ENCODE measurements around the gene C16orf74. TPM values are rescaled to one million over a fixed set of nuclear protein-coding genes. Genes with fewer than 3 reads are reported as not detected.

Gene C16orf74
- total RNA-seq, 4 donors from 2014 or later: 0.52 to 1.9 (median 0.94) TPM; not detected in 1

DNA sequence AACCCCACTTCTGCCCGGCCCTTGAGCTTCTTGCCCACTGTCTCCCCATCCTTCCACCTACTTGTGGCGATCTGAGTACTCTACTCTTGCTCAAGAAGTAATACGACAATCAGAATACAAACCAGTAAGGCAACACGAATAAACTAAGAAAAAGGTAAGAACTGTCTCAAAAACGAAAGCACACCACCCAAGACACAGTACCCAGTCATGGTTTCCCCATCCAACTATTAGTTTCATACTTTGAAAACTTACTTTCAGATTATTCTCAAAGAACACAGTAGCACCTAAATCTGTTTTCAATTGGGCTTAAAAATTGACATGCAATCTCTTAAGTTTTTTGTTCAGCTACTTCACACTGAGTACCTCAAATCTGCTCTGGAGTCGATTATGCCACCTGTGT lies 76.1 kb downstream of the C16orf74 start:
- Histone ChIP-seq H3K27ac (no peak overlapping the region), H3K27me3 (no peaks in the 10 kb centered on the region), H3K4me3 (no peak overlapping the region), H3K36me3 (peaks cover 0 to 90% of the 10 kb centered on the region in 2 donors), H3K9me3 (no peaks in the 10 kb centered on the region), H3K4me1 (peaks cover 0 to 11% (median 0%) of the 10 kb centered on the region in 3 donors)
- WGBS, 2 donors (ENCODE audit: low coverage in 1 of 2): 81 to 89% methylated on average over 3 to 6 of the region's 6 CpGs
- no peak for ATAC-seq
- TF ChIP-seq POLR2A (IDR thresholded peaks at IDR 0.05): no peak
- TF ChIP-seq, protein P1, sequence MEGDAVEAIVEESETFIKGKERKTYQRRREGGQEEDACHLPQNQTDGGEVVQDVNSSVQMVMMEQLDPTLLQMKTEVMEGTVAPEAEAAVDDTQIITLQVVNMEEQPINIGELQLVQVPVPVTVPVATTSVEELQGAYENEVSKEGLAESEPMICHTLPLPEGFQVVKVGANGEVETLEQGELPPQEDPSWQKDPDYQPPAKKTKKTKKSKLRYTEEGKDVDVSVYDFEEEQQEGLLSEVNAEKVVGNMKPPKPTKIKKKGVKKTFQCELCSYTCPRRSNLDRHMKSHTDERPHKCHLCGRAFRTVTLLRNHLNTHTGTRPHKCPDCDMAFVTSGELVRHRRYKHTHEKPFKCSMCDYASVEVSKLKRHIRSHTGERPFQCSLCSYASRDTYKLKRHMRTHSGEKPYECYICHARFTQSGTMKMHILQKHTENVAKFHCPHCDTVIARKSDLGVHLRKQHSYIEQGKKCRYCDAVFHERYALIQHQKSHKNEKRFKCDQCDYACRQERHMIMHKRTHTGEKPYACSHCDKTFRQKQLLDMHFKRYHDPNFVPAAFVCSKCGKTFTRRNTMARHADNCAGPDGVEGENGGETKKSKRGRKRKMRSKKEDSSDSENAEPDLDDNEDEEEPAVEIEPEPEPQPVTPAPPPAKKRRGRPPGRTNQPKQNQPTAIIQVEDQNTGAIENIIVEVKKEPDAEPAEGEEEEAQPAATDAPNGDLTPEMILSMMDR (IDR thresholded peaks at IDR 0.05): no peak
- TF ChIP-seq EP300 (IDR thresholded peaks at IDR 0.05): no peak
- TF ChIP-seq POLR2AphosphoS5 (IDR thresholded peaks at IDR 0.05): no peak

DNA sequence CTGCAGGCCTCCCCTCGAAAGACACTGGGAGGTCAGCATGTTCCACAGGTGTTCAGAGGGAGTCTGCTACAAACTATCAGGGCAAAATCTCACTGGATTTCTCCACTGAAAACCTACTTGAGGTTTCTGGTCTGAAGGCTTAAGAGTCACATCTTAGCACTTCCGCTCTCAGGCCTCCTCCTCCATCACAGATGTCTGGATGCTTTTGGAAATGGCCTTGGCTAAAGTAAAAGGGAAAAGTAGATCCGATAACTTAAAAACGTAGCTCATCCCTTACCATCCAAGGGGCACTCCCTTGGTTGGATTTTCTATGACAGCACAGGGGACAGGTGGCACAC lies 76.5 kb downstream of the C16orf74 start:
- peaks cover 0 to 94% of the 10 kb centered on the region in 2 donors for H3K36me3 ChIP-seq
- TF ChIP-seq, protein P1 (IDR thresholded peaks at IDR 0.05): no peak
- TF ChIP-seq EP300 (IDR thresholded peaks at IDR 0.05) (no peak), POLR2A (IDR thresholded peaks at IDR 0.05) (no peak), POLR2AphosphoS5 (IDR thresholded peaks at IDR 0.05) (no peak)
- WGBS, 2 donors (ENCODE audit: low coverage in 1 of 2): 67% methylated on average over 1 of the region's 4 CpGs; no CpG with 5 or more reads in 1 of the 2 donors

DNA sequence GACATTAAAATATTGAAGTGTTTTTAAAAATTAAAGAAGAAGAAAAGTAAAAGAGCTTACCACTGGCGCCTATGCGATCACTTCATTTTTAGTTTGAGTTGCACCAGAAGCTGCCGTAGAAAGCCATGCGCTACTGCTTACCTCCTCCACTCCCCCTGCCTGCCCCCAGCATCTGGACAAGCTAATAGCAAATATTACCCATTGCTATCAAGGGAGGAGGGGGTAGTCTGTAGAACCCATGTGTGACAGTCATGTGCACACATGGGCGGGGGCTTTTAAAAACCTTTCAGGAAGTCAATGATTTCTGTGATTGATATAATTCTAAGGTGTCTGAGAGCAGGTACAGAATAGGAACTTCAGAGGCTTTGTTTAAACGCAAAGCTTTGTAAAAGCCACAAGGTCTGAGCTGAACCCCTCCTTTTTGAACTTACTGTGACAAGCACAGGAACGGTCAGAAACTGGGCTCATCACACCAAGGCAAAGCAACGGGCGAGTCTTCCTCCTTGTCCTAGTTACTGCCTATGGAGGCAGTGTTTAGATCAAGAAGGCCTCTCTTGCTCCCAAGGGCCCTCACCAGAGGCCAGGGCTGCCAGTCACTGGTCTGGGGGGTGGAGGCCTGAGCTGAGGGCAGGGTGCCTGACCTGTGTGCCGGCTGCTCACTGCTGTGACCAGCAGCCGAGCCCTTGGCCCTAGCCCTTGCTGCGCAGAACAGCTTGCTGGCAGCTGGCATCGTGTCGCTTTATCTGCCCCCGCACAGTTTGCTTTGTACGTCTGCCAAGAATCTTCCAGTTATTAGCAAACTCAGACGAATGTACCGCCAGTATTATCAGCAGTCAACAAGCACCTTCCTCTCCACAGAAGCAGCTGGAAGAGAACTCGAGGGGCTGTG lies 77.1 kb downstream of the C16orf74 start:
- peak overlapping the region in 2 of 4 donors; percentile 43 to 52 for H3K27ac ChIP-seq
- WGBS, 2 donors (ENCODE audit: low coverage in 1 of 2): 72 to 81% methylated on average over 5 to 9 of the region's 19 CpGs
- ATAC-seq: peak; percentile 57
- TF ChIP-seq POLR2A (IDR thresholded peaks at IDR 0.05) (no peak), POLR2AphosphoS5 (IDR thresholded peaks at IDR 0.05) (peak; percentile 12)
- H3K4me1 ChIP-seq: peaks cover 0 to 11% (median 0%) of the 10 kb centered on the region in 3 donors
- no peaks in the 10 kb centered on the region for H3K9me3 ChIP-seq
- H3K27me3 ChIP-seq: no peaks in the 10 kb centered on the region
- H3K4me3 ChIP-seq: no peak overlapping the region
- H3K36me3 ChIP-seq: peaks cover 0 to 95% of the 10 kb centered on the region in 2 donors

More for the DNA sequence above, 76.5 kb downstream of the C16orf74 start:
- Histone ChIP-seq H3K4me3 (no peak overlapping the region), H3K27me3 (no peaks in the 10 kb centered on the region), H3K9me3 (no peaks in the 10 kb centered on the region), H3K4me1 (peaks cover 0 to 11% (median 0%) of the 10 kb centered on the region in 3 donors), H3K27ac (peak overlapping the region in 2 of 4 donors; percentile 43 to 52)
- no peak for ATAC-seq

DNA sequence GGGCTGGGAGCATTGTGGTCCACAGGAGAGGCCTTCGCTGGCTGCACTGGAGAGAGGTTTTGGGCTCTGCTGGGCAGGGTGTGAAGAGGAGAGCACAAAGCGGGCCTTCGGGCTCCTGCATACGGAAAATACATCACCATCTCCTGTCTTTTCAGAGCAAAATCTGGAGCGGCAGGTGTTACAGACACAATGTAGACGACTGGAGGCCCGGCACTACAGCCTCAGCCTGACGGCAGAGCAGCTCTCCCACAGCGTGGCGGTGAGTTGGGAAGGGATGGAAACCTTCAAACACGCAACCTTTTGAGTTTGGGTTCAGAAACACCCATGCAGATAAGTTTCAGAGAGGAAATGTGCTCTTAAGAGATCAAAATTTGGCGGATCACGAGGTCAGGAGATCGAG lies 80.1 kb downstream of the C16orf74 start:
- Histone ChIP-seq H3K4me1 (peaks cover 0 to 11% (median 0%) of the 10 kb centered on the region in 3 donors), H3K36me3 (peaks cover 0 to 96% of the 10 kb centered on the region in 2 donors), H3K27me3 (no peaks in the 10 kb centered on the region), H3K27ac (no peak overlapping the region), H3K9me3 (no peaks in the 10 kb centered on the region), H3K4me3 (no peak overlapping the region)
- no peak for ATAC-seq
- 97% methylated on average over 7 of the region's 14 CpGs; no CpG with 5 or more reads in 1 of the 2 donors for WGBS, 2 donors (ENCODE audit: low coverage in 1 of 2)
- TF ChIP-seq, protein P1 (IDR thresholded peaks at IDR 0.05): no peak
- no peak for TF ChIP-seq POLR2A (IDR thresholded peaks at IDR 0.05)
- TF ChIP-seq POLR2AphosphoS5 (IDR thresholded peaks at IDR 0.05): no peak
- TF ChIP-seq EP300 (IDR thresholded peaks at IDR 0.05): no peak

DNA sequence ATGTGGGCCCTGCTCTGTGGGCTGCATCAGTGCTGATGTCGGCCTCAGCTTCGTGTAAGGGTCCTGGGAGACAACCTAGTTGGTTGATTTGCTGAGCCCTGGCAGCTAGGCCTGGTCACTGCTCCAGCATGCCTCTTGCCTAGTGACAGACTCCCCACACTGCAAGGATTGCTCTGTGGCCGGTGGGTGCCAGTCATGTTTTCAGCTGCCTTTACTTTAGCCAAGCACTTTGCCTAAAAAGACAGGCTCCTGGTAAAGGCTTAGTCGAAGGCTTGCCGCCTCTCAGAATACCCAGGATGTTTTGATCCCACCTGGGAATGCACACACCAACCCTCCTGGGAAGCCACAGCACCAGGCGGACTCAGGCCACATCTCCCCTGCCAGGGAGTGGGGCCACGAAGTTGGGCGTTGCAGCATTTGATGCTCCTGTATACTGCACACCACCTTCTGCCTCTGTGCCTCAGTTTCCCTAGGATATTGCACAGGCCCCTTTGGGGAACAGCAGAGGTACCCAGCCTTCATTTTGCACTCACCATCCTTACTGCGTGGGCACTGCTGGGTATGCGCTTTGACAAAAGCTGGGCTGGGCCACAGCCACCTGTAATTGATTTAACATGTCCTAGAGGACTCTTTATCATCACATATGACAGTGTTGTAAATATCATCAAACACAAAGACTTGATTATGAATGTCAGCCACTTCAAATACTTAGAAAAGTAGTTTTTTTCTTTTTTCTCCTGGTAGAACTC lies 82.0 kb downstream of the C16orf74 start:
- Histone ChIP-seq H3K4me3 (no peak overlapping the region), H3K27me3 (no peaks in the 10 kb centered on the region), H3K4me1 (peaks cover 0 to 7% (median 0%) of the 10 kb centered on the region in 3 donors), H3K9me3 (no peaks in the 10 kb centered on the region), H3K36me3 (peaks cover 0 to 97% of the 10 kb centered on the region in 2 donors), H3K27ac (no peak overlapping the region)
- no peak for ATAC-seq
- TF ChIP-seq, protein P1 (IDR thresholded peaks at IDR 0.05): no peak
- TF ChIP-seq EP300 (IDR thresholded peaks at IDR 0.05) (no peak), POLR2AphosphoS5 (IDR thresholded peaks at IDR 0.05) (no peak), POLR2A (IDR thresholded peaks at IDR 0.05) (no peak)
- WGBS, 2 donors (ENCODE audit: low coverage in 1 of 2): 89% methylated on average over 5 of the region's 10 CpGs; no CpG with 5 or more reads in 1 of the 2 donors

All from gastroesophageal sphincter (tissue), 4 donors.